ENCODE data around the gene FBP2.
"Not testable (repeated sequence)": the region's sequence is repeated elsewhere in the genome, so short reads cannot be mapped to it uniquely, and the experiment has no call there.

FBP2 gene

DNA sequence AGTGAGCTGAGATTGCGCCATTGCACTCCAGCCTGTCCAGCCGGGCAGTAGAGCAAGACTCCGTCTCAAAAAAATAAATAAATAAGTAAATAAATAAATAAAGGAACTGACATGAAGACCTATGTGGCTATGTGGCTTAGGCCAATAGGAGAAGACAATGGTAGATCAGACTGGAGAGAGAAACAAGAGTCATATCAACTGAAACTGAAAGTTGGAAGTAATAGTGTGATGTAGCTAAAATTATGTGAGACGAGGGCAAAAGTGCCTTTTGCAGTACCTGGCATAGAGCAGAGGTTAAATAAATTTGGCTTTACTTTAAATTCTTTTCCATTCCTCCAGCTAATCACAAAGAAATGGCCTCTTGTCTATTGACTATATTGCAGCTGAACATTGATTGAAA is 7.3 kb downstream of the FBP2 start:
- Histone ChIP-seq H3K9ac (ENCODE audit: low read depth, low read length) (no peak overlapping the region), H3K36me3 (ENCODE audit: control insufficient read depth, insufficient read depth, low read length) (no peaks in the 10 kb centered on the region), H3K27me3 (ENCODE audit: control insufficient read depth, insufficient read depth, low read length) (no peaks in the 10 kb centered on the region), H3K27ac (ENCODE audit: low read depth, low read length) (no peak overlapping the region), H3K9me3 (ENCODE audit: control insufficient read depth, insufficient read depth, low read length) (no peaks in the 10 kb centered on the region), H3K4me1 (ENCODE audit: control insufficient read depth, insufficient read depth, low read length) (no peaks in the 10 kb centered on the region), H3K4me3 (ENCODE audit: low read depth, low read length) (no peak overlapping the region)

DNA sequence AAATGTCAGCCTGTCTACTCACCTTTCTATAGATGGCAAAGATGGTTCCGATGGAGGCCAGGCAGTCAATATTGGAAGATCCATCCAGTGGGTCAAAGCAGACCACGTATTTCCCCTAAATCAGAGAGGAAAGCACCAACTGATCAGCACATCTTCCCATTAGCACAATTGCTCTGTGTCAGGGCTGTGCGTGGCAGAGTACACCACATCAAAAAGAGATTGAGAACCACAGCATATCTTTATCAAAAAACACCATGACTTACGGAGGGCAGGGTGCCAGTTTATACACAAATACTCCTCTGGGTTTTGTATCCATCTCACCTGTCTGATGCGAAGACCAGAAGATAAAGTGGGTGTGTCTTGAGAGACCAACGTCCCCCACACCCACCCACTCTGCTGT is 9.1 kb downstream of the FBP2 start:
- Histone ChIP-seq H3K27ac (ENCODE audit: low read depth, low read length) (no peak overlapping the region), H3K4me3 (ENCODE audit: low read depth, low read length) (no peak overlapping the region), H3K4me1 (ENCODE audit: control insufficient read depth, insufficient read depth, low read length) (no peaks in the 10 kb centered on the region), H3K27me3 (ENCODE audit: control insufficient read depth, insufficient read depth, low read length) (no peaks in the 10 kb centered on the region), H3K36me3 (ENCODE audit: control insufficient read depth, insufficient read depth, low read length) (no peaks in the 10 kb centered on the region), H3K9me3 (ENCODE audit: control insufficient read depth, insufficient read depth, low read length) (no peaks in the 10 kb centered on the region), H3K9ac (ENCODE audit: low read depth, low read length) (no peak overlapping the region)

DNA sequence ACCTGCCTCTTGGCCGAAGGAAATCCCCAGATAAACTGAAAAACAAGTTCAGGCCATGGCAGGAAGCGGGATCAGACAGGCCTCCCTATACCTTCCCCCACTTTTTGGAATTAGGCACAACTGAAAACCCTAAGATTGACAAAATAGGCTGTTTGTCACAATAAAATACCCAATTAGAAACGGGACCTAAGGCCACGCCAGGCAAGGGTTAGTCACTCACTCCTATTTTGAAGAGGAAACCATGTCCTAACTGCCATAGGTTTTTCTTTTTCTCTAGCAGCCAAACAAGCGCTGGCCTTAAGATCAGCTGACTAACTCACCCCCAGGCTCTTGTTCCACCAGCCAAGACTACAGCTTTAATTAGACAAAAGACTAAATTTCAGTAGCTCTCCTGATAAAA is 11.9 kb downstream of the FBP2 start:
- no peaks in the 10 kb centered on the region for H3K4me1 ChIP-seq (ENCODE audit: control insufficient read depth, insufficient read depth, low read length)
- H3K27me3 ChIP-seq (ENCODE audit: control insufficient read depth, insufficient read depth, low read length): no peaks in the 10 kb centered on the region
- H3K36me3 ChIP-seq (ENCODE audit: control insufficient read depth, insufficient read depth, low read length): no peaks in the 10 kb centered on the region
- H3K9ac ChIP-seq (ENCODE audit: low read depth, low read length): no peak overlapping the region
- H3K27ac ChIP-seq (ENCODE audit: low read depth, low read length): no peak overlapping the region
- no peak overlapping the region for H3K4me3 ChIP-seq (ENCODE audit: low read depth, low read length)
- H3K9me3 ChIP-seq (ENCODE audit: control insufficient read depth, insufficient read depth, low read length): no peaks in the 10 kb centered on the region

DNA sequence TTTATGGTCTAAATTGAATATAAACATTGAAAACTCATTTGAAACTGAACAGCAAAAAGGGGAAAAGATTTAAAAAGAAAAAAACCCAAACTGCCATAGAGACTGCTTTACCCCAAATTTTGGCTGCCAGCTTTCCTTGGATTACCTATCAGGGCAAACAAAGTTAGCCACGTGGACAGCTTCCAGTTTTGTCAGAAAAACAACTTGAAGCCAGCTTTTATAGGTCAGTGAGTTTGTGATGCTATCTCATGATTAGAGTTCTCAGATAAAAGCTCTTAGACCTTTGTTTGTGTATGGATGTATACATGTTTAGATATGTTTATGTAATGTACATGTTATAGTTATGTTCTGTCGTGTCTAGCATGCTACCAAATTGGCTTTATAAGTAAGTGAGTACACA is 16.1 kb downstream of the FBP2 start:
- H3K27me3 ChIP-seq (ENCODE audit: control insufficient read depth, insufficient read depth, low read length): no peaks in the 10 kb centered on the region
- no peak overlapping the region for H3K27ac ChIP-seq (ENCODE audit: low read depth, low read length)
- no peak overlapping the region for H3K4me3 ChIP-seq (ENCODE audit: low read depth, low read length)
- no peaks in the 10 kb centered on the region for H3K36me3 ChIP-seq (ENCODE audit: control insufficient read depth, insufficient read depth, low read length)
- H3K9ac ChIP-seq (ENCODE audit: low read depth, low read length): no peak overlapping the region
- H3K4me1 ChIP-seq (ENCODE audit: control insufficient read depth, insufficient read depth, low read length): no peaks in the 10 kb centered on the region
- H3K9me3 ChIP-seq (ENCODE audit: control insufficient read depth, insufficient read depth, low read length): no peaks in the 10 kb centered on the region

DNA sequence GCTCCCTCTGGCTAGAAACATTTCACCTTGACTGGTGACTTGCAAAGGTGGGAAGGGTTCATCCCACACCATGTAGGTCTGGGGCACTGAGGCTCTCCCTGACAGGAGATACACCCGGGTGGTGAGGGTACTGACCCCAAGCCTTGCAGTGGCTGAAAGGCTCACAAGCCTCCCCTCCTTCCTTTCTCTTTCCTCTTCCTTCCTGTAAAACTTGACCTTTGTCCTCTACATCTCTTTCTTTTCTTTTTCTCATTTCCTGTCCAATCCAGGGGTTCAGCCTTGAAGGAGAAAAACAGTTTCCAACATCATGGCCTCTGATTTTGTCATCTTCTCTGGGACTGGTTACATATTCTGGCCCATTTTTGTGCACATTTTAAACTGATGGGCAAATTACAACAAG is 16.6 kb downstream of the FBP2 start:
- Histone ChIP-seq H3K36me3 (ENCODE audit: control insufficient read depth, insufficient read depth, low read length) (no peaks in the 10 kb centered on the region), H3K9ac (ENCODE audit: low read depth, low read length) (no peak overlapping the region), H3K4me3 (ENCODE audit: low read depth, low read length) (no peak overlapping the region), H3K27me3 (ENCODE audit: control insufficient read depth, insufficient read depth, low read length) (no peaks in the 10 kb centered on the region), H3K4me1 (ENCODE audit: control insufficient read depth, insufficient read depth, low read length) (no peaks in the 10 kb centered on the region), H3K9me3 (ENCODE audit: control insufficient read depth, insufficient read depth, low read length) (no peaks in the 10 kb centered on the region), H3K27ac (ENCODE audit: low read depth, low read length) (no peak overlapping the region)

DNA sequence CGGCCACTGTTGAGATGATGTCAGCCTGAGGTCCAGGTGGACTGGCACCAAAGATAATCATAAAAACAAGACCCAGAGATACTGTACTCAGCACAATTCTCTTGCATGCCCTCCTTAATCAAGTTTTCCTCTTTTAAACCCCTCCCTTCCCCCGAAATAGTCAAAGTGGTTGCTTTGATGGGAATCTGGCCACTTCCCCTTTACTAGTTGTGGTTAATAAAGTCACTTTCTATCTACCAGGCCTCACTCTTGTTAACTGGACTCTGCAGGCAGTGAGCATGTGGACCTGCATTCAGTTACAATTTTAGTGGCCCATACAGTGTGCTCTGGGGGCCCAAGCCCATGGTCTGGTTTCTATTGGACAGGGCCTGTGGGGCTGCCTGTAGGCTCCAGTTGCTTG is 17.5 kb downstream of the FBP2 start:
- Histone ChIP-seq H3K27ac (ENCODE audit: low read depth, low read length) (no peak overlapping the region), H3K36me3 (ENCODE audit: control insufficient read depth, insufficient read depth, low read length) (no peaks in the 10 kb centered on the region), H3K9me3 (ENCODE audit: control insufficient read depth, insufficient read depth, low read length) (no peaks in the 10 kb centered on the region), H3K9ac (ENCODE audit: low read depth, low read length) (no peak overlapping the region), H3K27me3 (ENCODE audit: control insufficient read depth, insufficient read depth, low read length) (no peaks in the 10 kb centered on the region), H3K4me1 (ENCODE audit: control insufficient read depth, insufficient read depth, low read length) (no peaks in the 10 kb centered on the region), H3K4me3 (ENCODE audit: low read depth, low read length) (no peak overlapping the region)

DNA sequence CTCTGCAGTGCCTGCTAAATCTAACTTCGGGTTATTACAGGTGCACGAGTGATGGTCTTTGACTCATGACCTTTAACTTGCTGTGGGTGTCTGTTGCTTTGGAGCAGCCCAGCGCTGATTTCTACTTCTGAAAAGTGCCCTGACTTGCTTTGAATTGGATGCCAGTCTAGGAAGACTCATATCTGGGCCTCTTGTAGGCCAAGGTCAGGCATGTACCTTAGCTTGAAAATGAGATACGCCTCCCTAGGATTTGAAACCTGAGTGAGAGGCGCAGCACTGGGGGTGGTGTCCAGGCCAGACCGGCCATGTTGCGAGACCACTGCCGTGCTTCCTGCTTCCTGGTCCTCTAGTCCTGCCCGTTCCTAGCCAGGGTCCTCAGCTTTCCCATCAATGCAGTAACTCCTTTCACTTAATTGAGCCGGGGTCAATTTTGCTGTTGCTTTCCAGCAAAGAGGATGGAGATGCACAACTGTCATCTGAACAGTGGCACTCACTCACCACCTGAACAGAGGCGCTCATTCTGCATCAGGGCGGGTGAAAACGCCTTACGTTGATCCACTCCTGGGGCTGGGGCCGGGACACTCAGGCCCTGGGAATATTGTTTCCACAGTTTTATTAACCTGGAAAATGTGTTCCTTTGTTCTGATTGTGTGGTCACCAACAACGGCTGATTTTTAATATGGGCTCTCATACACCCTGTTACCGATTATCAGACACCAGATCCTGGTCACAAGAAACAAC is 24.5 kb downstream of the FBP2 start:
- no peaks in the 10 kb centered on the region for H3K36me3 ChIP-seq (ENCODE audit: control insufficient read depth, insufficient read depth, low read length)
- no peaks in the 10 kb centered on the region for H3K27me3 ChIP-seq (ENCODE audit: control insufficient read depth, insufficient read depth, low read length)
- H3K9me3 ChIP-seq (ENCODE audit: control insufficient read depth, insufficient read depth, low read length): no peaks in the 10 kb centered on the region
- no peak overlapping the region for H3K9ac ChIP-seq (ENCODE audit: low read depth, low read length)
- no peaks in the 10 kb centered on the region for H3K4me1 ChIP-seq (ENCODE audit: control insufficient read depth, insufficient read depth, low read length)
- H3K4me3 ChIP-seq (ENCODE audit: low read depth, low read length): no peak overlapping the region
- H3K27ac ChIP-seq (ENCODE audit: low read depth, low read length): no peak overlapping the region

DNA sequence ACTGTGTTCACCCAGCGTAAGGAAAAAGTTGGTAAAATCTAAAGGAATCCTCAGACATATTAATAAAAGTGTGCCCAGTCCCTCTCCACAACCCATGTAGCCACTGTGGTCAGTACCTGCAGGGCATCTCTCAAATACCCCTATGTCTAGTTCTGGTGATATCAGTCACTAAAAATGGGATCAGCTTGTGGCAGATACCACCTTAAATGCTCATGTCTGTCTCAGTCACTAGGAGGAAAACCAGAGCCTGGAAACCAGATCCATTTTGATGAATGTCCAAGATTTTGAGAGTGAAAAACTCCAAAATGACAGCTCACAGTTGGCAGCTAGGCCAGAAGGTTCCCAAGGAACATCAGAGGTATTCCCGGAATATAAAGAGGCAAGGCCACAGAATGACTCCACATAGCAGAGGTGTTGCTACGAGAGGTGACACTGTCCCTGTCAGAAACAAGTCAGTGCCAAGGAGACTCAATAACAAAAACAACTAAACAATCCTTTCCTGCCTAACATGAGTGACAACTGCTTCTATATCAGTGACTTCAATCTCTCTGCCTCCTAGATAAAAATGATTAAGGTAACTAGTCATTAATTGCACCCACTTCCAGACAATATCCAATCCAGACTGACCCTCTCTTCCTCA is 25.3 kb downstream of the FBP2 start:
- H3K36me3 ChIP-seq (ENCODE audit: control insufficient read depth, insufficient read depth, low read length): no peaks in the 10 kb centered on the region
- H3K27ac ChIP-seq (ENCODE audit: low read depth, low read length): no peak overlapping the region
- no peaks in the 10 kb centered on the region for H3K27me3 ChIP-seq (ENCODE audit: control insufficient read depth, insufficient read depth, low read length)
- H3K9ac ChIP-seq (ENCODE audit: low read depth, low read length): no peak overlapping the region
- no peak overlapping the region for H3K4me3 ChIP-seq (ENCODE audit: low read depth, low read length)
- no peaks in the 10 kb centered on the region for H3K4me1 ChIP-seq (ENCODE audit: control insufficient read depth, insufficient read depth, low read length)
- H3K9me3 ChIP-seq (ENCODE audit: control insufficient read depth, insufficient read depth, low read length): no peaks in the 10 kb centered on the region

DNA sequence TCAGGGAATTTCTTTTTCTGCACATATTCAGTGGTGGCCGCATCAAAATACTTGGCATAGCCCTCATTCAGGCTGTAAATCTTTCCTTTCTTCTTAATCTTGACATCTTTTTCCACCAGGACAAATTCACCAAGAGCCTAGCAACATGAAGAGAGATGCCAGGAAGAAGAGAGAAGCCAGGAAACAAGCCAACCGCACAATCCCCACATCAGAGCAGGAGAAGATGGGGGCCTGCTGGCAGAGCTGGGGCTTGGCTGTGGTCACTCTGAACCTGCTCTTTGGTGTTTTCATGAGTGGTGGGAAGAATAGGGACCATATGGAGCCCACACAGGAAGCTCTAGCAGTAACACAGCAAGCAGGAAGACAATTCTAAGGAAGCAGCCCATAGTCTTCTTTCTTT is 26.4 kb downstream of the FBP2 start:
- H3K9me3 ChIP-seq (ENCODE audit: control insufficient read depth, insufficient read depth, low read length): no peaks in the 10 kb centered on the region
- no peaks in the 10 kb centered on the region for H3K4me1 ChIP-seq (ENCODE audit: control insufficient read depth, insufficient read depth, low read length)
- no peak overlapping the region for H3K4me3 ChIP-seq (ENCODE audit: low read depth, low read length)
- H3K36me3 ChIP-seq (ENCODE audit: control insufficient read depth, insufficient read depth, low read length): no peaks in the 10 kb centered on the region
- no peak overlapping the region for H3K9ac ChIP-seq (ENCODE audit: low read depth, low read length)
- no peak overlapping the region for H3K27ac ChIP-seq (ENCODE audit: low read depth, low read length)
- no peaks in the 10 kb centered on the region for H3K27me3 ChIP-seq (ENCODE audit: control insufficient read depth, insufficient read depth, low read length)

DNA sequence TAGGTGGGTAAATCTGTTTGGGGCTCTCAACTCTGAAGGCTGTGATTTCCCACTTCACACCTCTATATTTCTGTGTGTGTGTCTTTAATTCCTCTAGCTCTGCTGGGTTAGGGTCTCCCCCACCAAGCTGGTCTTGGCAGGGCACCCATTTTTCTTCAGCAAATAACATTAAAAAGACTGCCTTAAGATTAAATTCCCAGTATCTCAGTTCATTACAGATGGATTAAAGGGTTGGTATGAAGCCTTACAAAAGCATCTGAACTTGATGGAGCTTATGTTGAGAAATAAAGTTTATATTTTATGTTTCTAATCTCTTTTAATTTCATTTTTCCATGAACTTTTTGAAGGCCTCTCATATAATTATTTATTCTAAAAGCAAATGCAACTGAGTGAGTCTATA is 27.1 kb downstream of the FBP2 start:
- Histone ChIP-seq H3K9me3 (ENCODE audit: control insufficient read depth, insufficient read depth, low read length) (no peaks in the 10 kb centered on the region), H3K9ac (ENCODE audit: low read depth, low read length) (no peak overlapping the region), H3K4me1 (ENCODE audit: control insufficient read depth, insufficient read depth, low read length) (no peaks in the 10 kb centered on the region), H3K36me3 (ENCODE audit: control insufficient read depth, insufficient read depth, low read length) (no peaks in the 10 kb centered on the region), H3K4me3 (ENCODE audit: low read depth, low read length) (no peak overlapping the region), H3K27me3 (ENCODE audit: control insufficient read depth, insufficient read depth, low read length) (no peaks in the 10 kb centered on the region), H3K27ac (ENCODE audit: low read depth, low read length) (no peak overlapping the region)

DNA sequence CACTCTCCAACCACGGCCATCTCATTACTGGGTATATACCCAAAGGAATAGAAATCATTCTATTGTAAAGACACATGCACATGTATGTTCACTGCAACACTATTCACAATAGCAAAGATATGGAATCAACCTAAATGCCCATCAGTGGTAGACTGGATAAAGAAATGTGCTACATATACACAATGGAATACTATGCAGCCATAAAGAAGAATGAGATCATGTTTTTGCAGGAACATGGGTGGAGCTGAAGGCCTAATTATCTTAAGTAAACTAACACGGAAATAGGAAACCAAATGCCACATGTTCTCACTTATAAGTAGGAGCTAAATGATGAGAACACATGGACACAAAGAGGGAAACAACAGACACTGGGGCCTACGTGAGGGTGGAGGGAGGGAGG is 29.3 kb downstream of the FBP2 start:
- H3K27me3 ChIP-seq (ENCODE audit: control insufficient read depth, insufficient read depth, low read length); H3K4me1 ChIP-seq (ENCODE audit: control insufficient read depth, insufficient read depth, low read length); H3K4me3 ChIP-seq (ENCODE audit: low read depth, low read length); H3K9ac ChIP-seq (ENCODE audit: low read depth, low read length); H3K36me3 ChIP-seq (ENCODE audit: control insufficient read depth, insufficient read depth, low read length); H3K9me3 ChIP-seq (ENCODE audit: control insufficient read depth, insufficient read depth, low read length); H3K27ac ChIP-seq (ENCODE audit: low read depth, low read length): not testable (repeated sequence)
